22Rv1 (cell line): ENCODE data around the gene TMEM123.

Source experiments
- ZFX ChIP-seq: fragments of 450-650 bp; IDR thresholded peaks from 2 replicates; pipeline ENCODE4 v1.6.1; 2017; ENCODE audit warnings: antibody characterized with exemption, borderline replicate concordance
- TF ChIP-seq, protein P1 (sequence below): fragments of 450-650 bp; IDR thresholded peaks from 2 replicates; pipeline ENCODE4 v1.5.1; 2017; ENCODE audit warnings: mild to moderate bottlenecking

DNA sequence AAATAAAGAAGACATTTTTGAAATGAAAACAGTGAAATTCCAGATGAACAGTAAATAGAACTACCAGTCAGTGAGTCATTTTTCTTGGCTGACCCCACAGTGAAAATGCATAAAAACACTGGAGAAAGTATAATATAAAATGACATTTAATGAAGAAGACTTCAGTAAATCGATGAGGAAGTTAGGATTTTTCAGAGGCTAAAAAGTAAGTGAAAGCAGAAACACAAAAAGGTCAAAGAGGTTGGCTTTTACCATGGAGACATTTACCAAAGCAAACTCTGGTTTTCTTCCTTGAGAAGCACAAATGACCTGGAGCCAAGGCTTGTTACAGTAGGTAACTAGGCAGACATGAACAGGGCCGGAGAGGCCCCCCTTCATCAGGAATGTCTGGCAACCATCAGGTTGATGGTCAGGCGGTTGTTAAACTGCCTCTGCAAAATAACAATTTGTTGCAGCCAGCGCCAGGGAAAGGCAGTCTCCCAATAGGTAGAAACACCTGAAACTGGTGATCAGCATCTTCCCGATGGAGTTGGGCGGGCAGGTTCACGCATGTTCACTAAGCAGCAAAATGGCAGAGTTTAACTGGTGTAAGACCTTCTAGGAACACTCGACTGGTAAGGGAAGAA is 16.7 kb upstream of the TMEM123 start:
- TF ChIP-seq, protein P1, sequence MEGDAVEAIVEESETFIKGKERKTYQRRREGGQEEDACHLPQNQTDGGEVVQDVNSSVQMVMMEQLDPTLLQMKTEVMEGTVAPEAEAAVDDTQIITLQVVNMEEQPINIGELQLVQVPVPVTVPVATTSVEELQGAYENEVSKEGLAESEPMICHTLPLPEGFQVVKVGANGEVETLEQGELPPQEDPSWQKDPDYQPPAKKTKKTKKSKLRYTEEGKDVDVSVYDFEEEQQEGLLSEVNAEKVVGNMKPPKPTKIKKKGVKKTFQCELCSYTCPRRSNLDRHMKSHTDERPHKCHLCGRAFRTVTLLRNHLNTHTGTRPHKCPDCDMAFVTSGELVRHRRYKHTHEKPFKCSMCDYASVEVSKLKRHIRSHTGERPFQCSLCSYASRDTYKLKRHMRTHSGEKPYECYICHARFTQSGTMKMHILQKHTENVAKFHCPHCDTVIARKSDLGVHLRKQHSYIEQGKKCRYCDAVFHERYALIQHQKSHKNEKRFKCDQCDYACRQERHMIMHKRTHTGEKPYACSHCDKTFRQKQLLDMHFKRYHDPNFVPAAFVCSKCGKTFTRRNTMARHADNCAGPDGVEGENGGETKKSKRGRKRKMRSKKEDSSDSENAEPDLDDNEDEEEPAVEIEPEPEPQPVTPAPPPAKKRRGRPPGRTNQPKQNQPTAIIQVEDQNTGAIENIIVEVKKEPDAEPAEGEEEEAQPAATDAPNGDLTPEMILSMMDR: no peak
- no peak for TF ChIP-seq ZFX
